GM19238 (cell line): ENCODE data around the gene FLT3.

ENCODE experiments used
- DNase-seq: peaks from one replicate; pipeline ENCODE4 v3.0.0; 2011; ENCODE audit warnings: low spot score; ENCODE audit not compliant: insufficient read length

FLT3 gene

GRCh38 chr13:27961227-27962085 lies 138.9 kb downstream of the FLT3 start:
- no peak for DNase-seq

- DNase-seq, result no peak
These were observed 139.8 kb downstream of the FLT3 start for GRCh38 chr13:27960362-27961226.

GRCh38 chr13:27959976-27960361 lies 140.4 kb downstream of the FLT3 start:
- no peak for DNase-seq

DNA sequence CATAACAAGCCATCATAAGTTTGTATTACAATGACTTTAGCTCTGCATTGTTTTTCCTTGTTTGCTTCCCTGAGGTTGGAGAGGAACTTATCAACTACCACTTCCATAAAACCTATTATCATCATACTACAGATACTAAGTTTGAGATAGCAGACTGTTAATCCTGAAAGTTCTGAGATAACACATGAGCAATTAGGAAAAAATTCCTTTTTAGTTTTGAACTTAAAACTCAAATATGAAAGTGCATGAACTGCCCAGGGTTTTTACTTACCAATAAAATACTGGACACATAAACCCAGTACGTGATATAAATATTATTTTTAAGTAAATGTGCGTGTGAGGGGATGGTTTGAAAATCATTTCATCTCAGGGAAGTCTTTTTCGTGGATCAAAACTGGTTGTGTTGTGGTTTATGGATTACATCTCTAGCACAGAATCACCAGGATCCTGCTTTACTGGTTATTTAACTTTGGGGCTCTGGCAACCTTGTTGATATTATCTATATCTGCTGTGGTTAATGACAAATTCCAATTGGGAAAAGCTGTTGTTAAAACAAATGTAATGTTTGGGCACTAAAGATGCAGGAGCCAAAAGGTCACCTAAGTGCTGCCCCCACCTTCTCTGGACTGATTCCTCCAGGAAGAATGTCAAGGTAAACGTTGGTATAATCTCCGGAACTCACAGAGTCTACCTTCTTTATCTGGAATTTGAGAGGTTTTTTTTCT lies 143.6 kb downstream of the FLT3 start:
- no peak for DNase-seq

- DNase-seq, result no peak
These were observed 145.3 kb downstream of the FLT3 start for GRCh38 chr13:27955014-27955591.

- DNase-seq, result no peak
These were observed 145.9 kb downstream of the FLT3 start for GRCh38 chr13:27954406-27954851.

DNA sequence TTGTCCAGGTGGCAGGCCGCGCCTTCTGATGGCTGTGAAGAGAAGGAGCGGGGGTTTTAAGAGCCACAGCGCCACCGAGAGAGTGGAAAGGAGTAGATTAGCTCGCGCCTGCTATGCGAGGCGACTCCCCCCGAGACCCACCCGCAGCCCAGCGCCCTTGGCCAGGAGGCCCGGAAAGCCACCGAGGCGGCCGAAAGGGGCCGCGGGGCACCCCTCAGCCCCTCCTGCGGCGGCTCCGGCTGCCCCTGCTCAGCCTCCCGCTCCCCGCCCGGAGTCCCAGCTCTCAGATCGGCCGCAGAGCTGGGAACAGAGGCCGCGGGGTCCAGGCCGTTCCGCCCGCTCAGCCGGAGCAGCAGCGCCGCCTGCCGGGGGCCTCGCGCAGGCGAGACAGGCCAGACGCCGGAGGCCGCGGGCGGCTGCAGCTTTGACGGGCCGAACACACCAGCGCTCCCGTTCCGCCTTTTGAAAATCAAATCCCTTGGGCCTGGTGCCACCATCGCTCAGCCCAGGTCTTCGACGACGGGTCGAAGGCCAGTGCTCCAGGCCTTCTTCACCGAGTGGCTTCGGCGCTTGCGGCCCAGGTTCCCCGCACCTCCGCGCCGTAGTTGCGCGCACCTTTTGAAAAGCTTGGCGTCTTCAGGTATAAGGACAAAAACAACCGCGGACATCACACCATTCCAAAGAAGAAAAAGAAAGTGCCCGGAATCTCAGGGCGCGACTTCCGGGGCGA lies 146.5 kb downstream of the FLT3 start:
- DNase-seq, result peak; percentile 77
